A549 (cell line): ENCODE results near the gene FOXP1. TPM values are rescaled to one million over a fixed set of nuclear protein-coding genes. Genes with fewer than 3 reads are reported as not detected.

Experiments used
- ATAC-seq, 2 experiments: fragments of 200-7000 bp in 1 of 2; fragments of >200 bp in 1 of 2; cut with Nextera tagmentation in 1 of 2; cut with Tn5 transposase in 1 of 2; 3 replicates each; pipeline versions ENCODE4 v1.8.0 to v1.9.1; 2018 to 2020; ENCODE audit warnings: mild to moderate bottlenecking in 1 of 2, moderate library complexity in 1 of 2
- CTCF ChIA-PET: fragments of 300-600 bp; sonication (Branson Sonifier 250); formaldehyde crosslinking; extraction: SDS; loops from one replicate; lab custom pipeline; 2021; ENCODE audit warnings: antibody characterized with exemption, inconsistent platforms; lab: Yijun Ruan, JAX
- POLR2A ChIA-PET: fragments of 350-600 bp; formaldehyde crosslinking; extraction: SDS; loops from one replicate; lab custom pipeline; 2021; ENCODE audit warnings: antibody characterized with exemption, inconsistent platforms; lab: Yijun Ruan, JAX
- DNase-seq, 2 experiments: peaks; one replicate each; pipeline versions ENCODE4 v3.0.0 to v3.0.0-alpha.2; 2011 to 2016; ENCODE audit warnings: low read depth in 1 of 2, low spot score in 1 of 2
- FAIRE-seq: peaks from 2 replicates; lab custom pipeline; 2011; peaks lifted over from hg19 to GRCh38; lab: Jason Lieb, UNC
- H3K27ac ChIP-seq, 2 experiments: fragments of >200 bp; sonication (Bioruptor Twin); formaldehyde crosslinking; 3 replicates each; pipeline ENCODE4 v1.5.1; 2016 to 2017
- H3K4me1 ChIP-seq: fragments of >200 bp; sonication (Bioruptor Twin); formaldehyde crosslinking; 3 replicates; pipeline ENCODE4 v1.6.1; 2016
- H3K4me2 ChIP-seq: fragments of >200 bp; sonication (Bioruptor Twin); formaldehyde crosslinking; 3 replicates; pipeline ENCODE4 v1.6.1; 2016
- H3K4me3 ChIP-seq: fragments of >200 bp; sonication (Bioruptor Twin); formaldehyde crosslinking; 3 replicates; pipeline ENCODE4 v1.5.1; 2016
- H3K9me3 ChIP-seq: fragments of >200 bp; sonication (Bioruptor Twin); formaldehyde crosslinking; 3 replicates; pipeline ENCODE4 v1.6.1; 2016
- BHLHE40 ChIP-seq: IDR thresholded peaks from 2 replicates; pipeline ENCODE4 v1.6.1; 2012; ENCODE audit warnings: low read depth, low read length, inconsistent platforms
- CBX2 ChIP-seq: fragments of 200-600 bp; sonication (generic); IDR thresholded peaks from 2 replicates; pipeline ENCODE4 v1.6.1; 2016; ENCODE audit warnings: low read depth, mild to moderate bottlenecking, borderline replicate concordance
- CBX8 ChIP-seq: fragments of 200-600 bp; sonication (generic); IDR thresholded peaks from 2 replicates; pipeline ENCODE4 v1.6.1; 2016
- CEBPB ChIP-seq, 2 experiments: fragments of >200 bp in 1 of 2; sonication (Bioruptor Twin) in 1 of 2; formaldehyde crosslinking in 1 of 2; IDR thresholded peaks; 2 replicates each; pipeline ENCODE4 v1.6.1; 2012 to 2016
- CHD2 ChIP-seq: fragments of 150-350 bp; IDR thresholded peaks from 2 replicates; pipeline ENCODE4 v1.6.1; 2014; ENCODE audit warnings: low read length; ENCODE audit not compliant: partially characterized antibody
- FOSL2 ChIP-seq, 2 experiments: fragments of 450-650 bp in 1 of 2; fragments of >200 bp in 1 of 2; sonication (Bioruptor Twin) in 1 of 2; formaldehyde crosslinking; IDR thresholded peaks; 2 replicates each; pipeline versions ENCODE4 v1.5.0 to v1.6.1; 2016 to 2020; ENCODE audit warnings: mild to moderate bottlenecking in 1 of 2, moderate library complexity in 1 of 2
- FOXS1 ChIP-seq: fragments of 250-450 bp; sonication (Bioruptor Pico); IDR thresholded peaks from 2 replicates; pipeline ENCODE4 v1.5.0; 2020; ENCODE audit warnings: mild to moderate bottlenecking, moderate library complexity
- HDAC2 ChIP-seq: fragments of 200-600 bp; sonication (generic); IDR thresholded peaks from 2 replicates; pipeline ENCODE4 v1.6.1; 2016
- HOXB13 ChIP-seq: fragments of 250-450 bp; sonication (Bioruptor Pico); IDR thresholded peaks from 2 replicates; pipeline ENCODE4 v1.5.0; 2020; ENCODE audit warnings: low read depth, mild to moderate bottlenecking, moderate library complexity
- JUN ChIP-seq, 2 experiments: fragments of >200 bp; sonication (Bioruptor Twin); formaldehyde crosslinking; IDR thresholded peaks; 2 replicates in 1 of 2; 3 replicates in 1 of 2; pipeline ENCODE4 v1.6.1; 2016 to 2017
- JUNB ChIP-seq: fragments of >200 bp; sonication (Bioruptor Twin); formaldehyde crosslinking; IDR thresholded peaks from 2 replicates; pipeline ENCODE4 v1.6.1; 2016
- KDM1A ChIP-seq: fragments of 200-600 bp; sonication (generic); IDR thresholded peaks from 2 replicates; pipeline ENCODE4 v1.6.1; 2016; ENCODE audit warnings: low read depth, mild to moderate bottlenecking
- KDM5A ChIP-seq: fragments of 200-600 bp; sonication (generic); IDR thresholded peaks from 2 replicates; pipeline ENCODE4 v1.6.1; 2016; ENCODE audit warnings: antibody characterized with exemption, mild to moderate bottlenecking
- MAZ ChIP-seq: fragments of 150-350 bp; IDR thresholded peaks from 2 replicates; pipeline ENCODE4 v1.6.1; 2014; ENCODE audit warnings: antibody characterized with exemption, low read depth, low read length, borderline replicate concordance
- NR3C1 ChIP-seq: fragments of >200 bp; sonication (Bioruptor Twin); formaldehyde crosslinking; IDR thresholded peaks from 3 replicates; pipeline ENCODE4 v1.6.1; 2017
- PHF8 ChIP-seq: fragments of 200-600 bp; sonication (generic); IDR thresholded peaks from 2 replicates; pipeline ENCODE4 v1.6.1; 2016; ENCODE audit warnings: low read depth, mild to moderate bottlenecking, antibody characterized with exemption, moderate library complexity, borderline replicate concordance
- POLR2AphosphoS2 ChIP-seq: conservative IDR thresholded peaks from 2 replicates; pipeline ENCODE4 v1.6.1; 2012; ENCODE audit warnings: low read length, improper control_type of control experiment, inconsistent platforms
- RARB ChIP-seq: fragments of 250-450 bp; sonication (Bioruptor Pico); IDR thresholded peaks from 2 replicates; pipeline ENCODE4 v1.8.0; 2021; ENCODE audit warnings: mild to moderate bottlenecking, moderate library complexity
- RCOR1 ChIP-seq: fragments of 150-350 bp; IDR thresholded peaks from 2 replicates; pipeline ENCODE4 v1.6.1; 2014; ENCODE audit warnings: antibody characterized with exemption, low read length, low read depth
- RFX5 ChIP-seq: fragments of 450-650 bp; IDR thresholded peaks from 2 replicates; pipeline ENCODE4 v1.7.1; 2014; ENCODE audit warnings: antibody characterized with exemption, mild to moderate bottlenecking, moderate library complexity
- SREBF2 ChIP-seq: fragments of 450-650 bp; IDR thresholded peaks from 2 replicates; pipeline ENCODE4 v1.6.1; 2014; ENCODE audit warnings: mild to moderate bottlenecking, moderate library complexity
- ZFP36 ChIP-seq: fragments of 450-650 bp; IDR thresholded peaks from 2 replicates; pipeline ENCODE4 v1.6.1; 2014; ENCODE audit warnings: borderline replicate concordance; ENCODE audit not compliant: partially characterized antibody
- WGBS: methylation state at CpG from one replicate; pipeline ENCODE4 v1.1.6; 2017; ENCODE audit errors: missing lambda C conversion rate; 5-methylcytosine and 5-hydroxymethylcytosine counted together
- polyA plus RNA-seq, 4 experiments: library from polyadenylated mRNA; depleted of rRNA in 3 of 4; stranded (reverse); fragments of >200 nt; fragmentation: RNase III in 1 of 4; extraction: RNeasy Plus Mini Kit Qiagen cat#74134 plus additional on column Dnase treatment in 1 of 4; gene quantifications; 2 replicates in 3 of 4; 3 replicates in 1 of 4; pipeline ENCODE4 v1.2.3, GENCODE V29; 2011 to 2017
- TF ChIP-seq, protein P1 (sequence below): IDR thresholded peaks from 2 replicates; pipeline ENCODE4 v1.6.1; 2012
- TF ChIP-seq, protein P2 (sequence below): fragments of >200 bp; sonication (Bioruptor Twin); formaldehyde crosslinking; IDR thresholded peaks from 3 replicates; pipeline ENCODE4 v1.5.1; 2016
- TF ChIP-seq, protein P3 (sequence below): fragments of >200 bp; sonication (Bioruptor Twin); formaldehyde crosslinking; IDR thresholded peaks from 3 replicates; pipeline ENCODE4 v1.6.1; 2016
- TF ChIP-seq, protein P4 (sequence below): IDR thresholded peaks from 2 replicates; pipeline ENCODE4 v1.6.1; 2012; ENCODE audit warnings: low read depth, borderline replicate concordance
- TF ChIP-seq, protein P5 (sequence below): fragments of 250-450 bp; sonication (Bioruptor Pico); IDR thresholded peaks from 2 replicates; pipeline ENCODE4 v1.5.0; 2021; ENCODE audit warnings: mild to moderate bottlenecking, moderate library complexity, borderline replicate concordance

Gene FOXP1
- polyA plus RNA-seq, 2 of the 4 experiments (the other 2 are of a cell fraction): 12.8 to 13.9 TPM

DNA sequence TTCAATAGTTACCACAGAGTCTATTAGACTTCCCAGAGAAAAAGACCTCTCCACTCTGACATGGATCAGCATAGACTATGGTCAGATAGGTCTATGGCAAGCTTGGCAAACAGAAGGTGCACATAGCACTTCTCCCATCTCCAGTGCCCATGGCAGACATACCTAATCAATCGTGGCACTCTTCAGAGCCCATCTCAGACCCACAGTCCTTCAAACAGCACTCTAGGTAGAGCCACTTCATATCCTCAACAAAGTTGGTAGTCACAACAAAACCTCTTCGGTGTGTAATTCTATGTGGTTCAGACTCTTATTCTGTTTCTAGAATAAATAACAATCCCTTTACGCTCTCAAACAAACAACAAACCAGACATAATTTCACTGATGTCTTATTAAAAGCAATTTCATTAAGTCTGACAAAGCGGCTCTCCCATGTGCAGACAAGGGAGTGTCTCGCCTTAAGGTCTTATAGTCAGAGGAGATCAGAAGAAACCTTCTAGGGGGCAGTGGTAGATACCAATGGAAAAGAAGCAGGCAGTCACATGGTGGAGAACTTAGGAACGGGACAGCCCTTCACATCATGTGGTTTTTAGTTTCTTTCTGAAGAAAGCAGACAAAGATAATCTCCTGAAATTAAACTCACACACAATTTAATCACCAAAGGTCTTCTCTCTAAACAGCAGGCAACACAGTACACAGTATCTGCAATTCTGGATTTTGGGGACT lies 483.4 kb downstream of the FOXP1 start:
- POLR2A ChIA-PET: no interaction called here
- Histone ChIP-seq H3K27ac (peak overlapping the region; percentile 66 to 77; a peak in 5 of 6 replicates), H3K4me3 (no peak overlapping the region), H3K9me3 (no peaks in the 10 kb centered on the region), H3K4me1 (peaks cover 48% of the 10 kb centered on the region), H3K4me2 (peak overlapping the region; percentile 66)
- TF ChIP-seq KDM5A (no peak), RCOR1 (no peak), PHF8 (no peak), ZFP36 (no peak), MAZ (no peak), JUN (IDR thresholded peaks at IDR 0.05) (no peak), SREBF2 (no peak), FOXS1 (no peak)
- TF ChIP-seq, protein P1, sequence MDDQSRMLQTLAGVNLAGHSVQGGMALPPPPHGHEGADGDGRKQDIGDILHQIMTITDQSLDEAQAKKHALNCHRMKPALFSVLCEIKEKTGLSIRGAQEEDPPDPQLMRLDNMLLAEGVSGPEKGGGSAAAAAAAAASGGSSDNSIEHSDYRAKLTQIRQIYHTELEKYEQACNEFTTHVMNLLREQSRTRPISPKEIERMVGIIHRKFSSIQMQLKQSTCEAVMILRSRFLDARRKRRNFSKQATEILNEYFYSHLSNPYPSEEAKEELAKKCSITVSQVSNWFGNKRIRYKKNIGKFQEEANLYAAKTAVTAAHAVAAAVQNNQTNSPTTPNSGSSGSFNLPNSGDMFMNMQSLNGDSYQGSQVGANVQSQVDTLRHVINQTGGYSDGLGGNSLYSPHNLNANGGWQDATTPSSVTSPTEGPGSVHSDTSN: no peak
- TF ChIP-seq, protein P2, sequence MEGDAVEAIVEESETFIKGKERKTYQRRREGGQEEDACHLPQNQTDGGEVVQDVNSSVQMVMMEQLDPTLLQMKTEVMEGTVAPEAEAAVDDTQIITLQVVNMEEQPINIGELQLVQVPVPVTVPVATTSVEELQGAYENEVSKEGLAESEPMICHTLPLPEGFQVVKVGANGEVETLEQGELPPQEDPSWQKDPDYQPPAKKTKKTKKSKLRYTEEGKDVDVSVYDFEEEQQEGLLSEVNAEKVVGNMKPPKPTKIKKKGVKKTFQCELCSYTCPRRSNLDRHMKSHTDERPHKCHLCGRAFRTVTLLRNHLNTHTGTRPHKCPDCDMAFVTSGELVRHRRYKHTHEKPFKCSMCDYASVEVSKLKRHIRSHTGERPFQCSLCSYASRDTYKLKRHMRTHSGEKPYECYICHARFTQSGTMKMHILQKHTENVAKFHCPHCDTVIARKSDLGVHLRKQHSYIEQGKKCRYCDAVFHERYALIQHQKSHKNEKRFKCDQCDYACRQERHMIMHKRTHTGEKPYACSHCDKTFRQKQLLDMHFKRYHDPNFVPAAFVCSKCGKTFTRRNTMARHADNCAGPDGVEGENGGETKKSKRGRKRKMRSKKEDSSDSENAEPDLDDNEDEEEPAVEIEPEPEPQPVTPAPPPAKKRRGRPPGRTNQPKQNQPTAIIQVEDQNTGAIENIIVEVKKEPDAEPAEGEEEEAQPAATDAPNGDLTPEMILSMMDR: no peak
- TF ChIP-seq, protein P3, sequence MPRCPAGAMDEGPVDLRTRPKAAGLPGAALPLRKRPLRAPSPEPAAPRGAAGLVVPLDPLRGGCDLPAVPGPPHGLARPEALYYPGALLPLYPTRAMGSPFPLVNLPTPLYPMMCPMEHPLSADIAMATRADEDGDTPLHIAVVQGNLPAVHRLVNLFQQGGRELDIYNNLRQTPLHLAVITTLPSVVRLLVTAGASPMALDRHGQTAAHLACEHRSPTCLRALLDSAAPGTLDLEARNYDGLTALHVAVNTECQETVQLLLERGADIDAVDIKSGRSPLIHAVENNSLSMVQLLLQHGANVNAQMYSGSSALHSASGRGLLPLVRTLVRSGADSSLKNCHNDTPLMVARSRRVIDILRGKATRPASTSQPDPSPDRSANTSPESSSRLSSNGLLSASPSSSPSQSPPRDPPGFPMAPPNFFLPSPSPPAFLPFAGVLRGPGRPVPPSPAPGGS: no peak
- FAIRE-seq (no peak), DNase-seq (no peak), ATAC-seq (no peak)
- WGBS: 67% methylated on average over 6 of the region's 6 CpGs
- CTCF ChIA-PET: interaction anchor here (0.7 to 2.4 kb wide), 6 partner anchors 9 to 48 kb away, joined by 3 to 5 read pairs (median 3); no protein-coding TSS in a partner anchor

DNA sequence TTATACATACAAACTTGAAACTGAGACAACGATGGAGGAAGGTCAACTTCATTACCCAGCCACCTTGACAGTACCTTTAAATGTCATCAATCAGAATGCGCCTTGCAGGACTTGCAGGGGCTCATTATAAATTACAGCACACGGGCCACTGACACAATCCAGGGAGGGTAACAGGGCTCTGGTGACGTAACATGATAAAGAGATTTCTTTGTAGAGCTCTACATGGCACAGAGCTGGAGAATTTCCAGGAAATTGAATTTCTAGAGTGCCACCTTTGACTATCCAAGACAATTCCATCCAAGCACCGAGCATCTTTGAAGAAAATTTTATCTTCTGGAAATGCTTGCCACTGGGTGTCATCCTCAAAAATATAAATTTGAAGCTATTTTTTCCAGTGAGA lies 486.0 kb downstream of the FOXP1 start:
- no peak overlapping the region for H3K4me2 ChIP-seq
- 90% methylated on average over 5 of the region's 5 CpGs for WGBS
- TF ChIP-seq RFX5 (no peak), HDAC2 (no peak)
- no peaks in the 10 kb centered on the region for H3K9me3 ChIP-seq
- ChIA-PET POLR2A (no interaction called here), CTCF (interaction anchor here (1.3 kb wide), 1 partner anchor 34 kb away, joined by 3 read pairs; no protein-coding TSS in a partner anchor)
- DNase-seq (no peak), FAIRE-seq (no peak), ATAC-seq (no peak)
- H3K27ac ChIP-seq: no peak overlapping the region
- H3K4me3 ChIP-seq: no peak overlapping the region
- H3K4me1 ChIP-seq: peaks cover 27% of the 10 kb centered on the region

DNA sequence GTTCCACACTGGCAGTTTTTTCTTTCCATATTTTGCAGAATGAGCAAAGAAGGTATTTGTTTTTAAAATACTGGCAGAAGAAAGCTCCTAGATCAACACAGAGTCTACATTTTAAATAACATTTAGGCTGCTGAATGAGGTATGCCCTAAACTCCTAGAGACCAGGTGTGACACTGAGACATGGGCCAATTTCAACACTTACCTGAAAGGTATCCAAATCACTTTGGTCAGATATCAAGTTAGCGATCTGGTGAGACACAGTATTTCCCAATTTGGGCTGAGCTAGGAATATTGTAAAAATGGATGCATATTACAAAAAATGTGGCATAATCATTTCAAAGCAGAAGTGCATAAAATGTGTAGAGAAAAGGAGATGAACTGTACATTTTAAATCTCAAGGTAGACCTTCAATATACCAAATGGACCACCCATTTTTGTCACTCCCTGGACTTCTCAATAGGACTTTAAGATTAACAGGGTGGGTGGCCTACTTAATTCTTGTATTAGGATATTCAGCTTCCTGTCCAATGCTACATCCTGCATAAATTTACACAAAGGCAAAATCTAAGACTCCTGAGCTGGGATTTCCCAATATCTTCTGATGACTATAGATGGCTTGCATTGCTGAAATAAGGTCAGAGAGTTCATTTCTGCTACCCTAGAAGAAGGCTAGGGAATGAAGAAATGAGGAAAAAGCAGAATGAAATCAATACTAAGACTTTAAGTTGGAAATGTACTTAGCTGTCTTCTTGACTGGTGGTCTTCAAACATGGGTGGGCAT lies 487.8 kb downstream of the FOXP1 start:
- POLR2A ChIA-PET: no interaction called here
- no peaks in the 10 kb centered on the region for H3K9me3 ChIP-seq
- no peak overlapping the region for H3K27ac ChIP-seq
- CTCF ChIA-PET: interaction anchor here (0.6 to 1.1 kb wide), 3 partner anchors 11 to 152 kb away, joined by 3 read pairs; no protein-coding TSS in a partner anchor
- FAIRE-seq (no peak), DNase-seq (no peak), ATAC-seq (no peak)
- WGBS: 89% methylated on average over 1 of the region's 1 CpG
- H3K4me3 ChIP-seq: no peak overlapping the region
- H3K4me2 ChIP-seq: no peak overlapping the region
- peaks cover 8% of the 10 kb centered on the region for H3K4me1 ChIP-seq
- no peak for TF ChIP-seq CBX2
- no peak for TF ChIP-seq KDM1A
- no peak for TF ChIP-seq BHLHE40
- TF ChIP-seq CHD2: no peak
- TF ChIP-seq CBX8: no peak
- no peak for TF ChIP-seq HOXB13 (CRISPR knock-in tag)
- TF ChIP-seq POLR2AphosphoS2: no peak
- no peak for TF ChIP-seq HDAC2
- no peak for TF ChIP-seq NR3C1
- TF ChIP-seq, protein P4, sequence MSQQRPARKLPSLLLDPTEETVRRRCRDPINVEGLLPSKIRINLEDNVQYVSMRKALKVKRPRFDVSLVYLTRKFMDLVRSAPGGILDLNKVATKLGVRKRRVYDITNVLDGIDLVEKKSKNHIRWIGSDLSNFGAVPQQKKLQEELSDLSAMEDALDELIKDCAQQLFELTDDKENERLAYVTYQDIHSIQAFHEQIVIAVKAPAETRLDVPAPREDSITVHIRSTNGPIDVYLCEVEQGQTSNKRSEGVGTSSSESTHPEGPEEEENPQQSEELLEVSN: no peak
- no peak for TF ChIP-seq FOSL2 (IDR thresholded peaks at IDR 0.05)
- TF ChIP-seq FOSL2 (CRISPR knock-in tag; IDR thresholded peaks at IDR 0.05): no peak
- TF ChIP-seq CEBPB (IDR thresholded peaks at IDR 0.05): no peak
- no peak for TF ChIP-seq RARB
- TF ChIP-seq, protein P5, sequence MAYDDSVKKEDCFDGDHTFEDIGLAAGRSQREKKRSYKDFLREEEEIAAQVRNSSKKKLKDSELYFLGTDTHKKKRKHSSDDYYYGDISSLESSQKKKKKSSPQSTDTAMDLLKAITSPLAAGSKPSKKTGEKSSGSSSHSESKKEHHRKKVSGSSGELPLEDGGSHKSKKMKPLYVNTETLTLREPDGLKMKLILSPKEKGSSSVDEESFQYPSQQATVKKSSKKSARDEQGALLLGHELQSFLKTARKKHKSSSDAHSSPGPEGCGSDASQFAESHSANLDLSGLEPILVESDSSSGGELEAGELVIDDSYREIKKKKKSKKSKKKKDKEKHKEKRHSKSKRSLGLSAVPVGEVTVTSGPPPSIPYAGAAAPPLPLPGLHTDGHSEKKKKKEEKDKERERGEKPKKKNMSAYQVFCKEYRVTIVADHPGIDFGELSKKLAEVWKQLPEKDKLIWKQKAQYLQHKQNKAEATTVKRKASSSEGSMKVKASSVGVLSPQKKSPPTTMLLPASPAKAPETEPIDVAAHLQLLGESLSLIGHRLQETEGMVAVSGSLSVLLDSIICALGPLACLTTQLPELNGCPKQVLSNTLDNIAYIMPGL (CRISPR knock-in tag): no peak
- TF ChIP-seq JUNB: no peak
